ENCODE data around the gene NFIB. TPM values are rescaled to one million over a fixed set of nuclear protein-coding genes. Genes with fewer than 3 reads are reported as not detected.
A peak's percentile ranks its signal among the peaks of the same experiment; 100 is the strongest.

The NFIB gene
- total and polyA plus RNA-seq, 2 donors (not counting 3 experiments of a cell fraction or from before 2014, with no cell fraction given): 26.4 to 174 TPM

GRCh38 chr9:14275331-14275730 lies 38.6 kb downstream of the NFIB start:
- H3K9ac ChIP-seq (replicated peaks; ENCODE audit: extremely low read depth, insufficient read depth, low read length): no peak overlapping the region
- no peak for FAIRE-seq
- peaks cover 87% of the 10 kb centered on the region for H3K4me1 ChIP-seq (ENCODE audit: control insufficient read depth, extremely low read depth, insufficient read depth, low read length)
- peak overlapping the region; percentile 59 for H3K4me2 ChIP-seq (ENCODE audit: insufficient read depth, low read length)
- no peaks in the 10 kb centered on the region for H3K9me1 ChIP-seq (replicated peaks; ENCODE audit: control insufficient read depth, extremely low read depth, insufficient read depth, low read length)
- TF ChIP-seq JUN (IDR thresholded peaks at IDR 0.05; ENCODE audit: borderline replicate concordance, insufficient read depth, insufficient read length, low read depth): no peak
- TF ChIP-seq FOS (IDR thresholded peaks at IDR 0.05; ENCODE audit: borderline replicate concordance, insufficient read depth, low read length): no peak
- TF ChIP-seq POLR2A (IDR thresholded peaks at IDR 0.05; ENCODE audit: low read depth, low read length): no peak
- TF ChIP-seq MYC (IDR thresholded peaks at IDR 0.05; ENCODE audit: low read depth, low read length): no peak
- no peak for TF ChIP-seq CTCF (IDR thresholded peaks at IDR 0.05; ENCODE audit: extremely low read depth in 1 of 2, insufficient read depth in 1 of 2, low read depth in 1 of 2, low read length in 2 of 2)
- TF ChIP-seq MAX (IDR thresholded peaks at IDR 0.05; ENCODE audit: insufficient read depth, insufficient read length): no peak
- TF ChIP-seq GATA2 (IDR thresholded peaks at IDR 0.05; ENCODE audit: insufficient read depth, insufficient read length, low read depth, low read length): no peak
- TF ChIP-seq EZH2 (IDR thresholded peaks at IDR 0.05; ENCODE audit: borderline replicate concordance, low read depth, low read length, severe bottlenecking): no peak
- H4K20me1 ChIP-seq (replicated peaks; ENCODE audit: control insufficient read depth, extremely low read depth, insufficient read depth, low read length): no peaks in the 10 kb centered on the region
- ChIA-PET CTCF (no interaction called here), POLR2A (no interaction called here)
- peak overlapping the region; percentile 82 for H3K27ac ChIP-seq (ENCODE audit: insufficient read depth, low read depth, low read length)
- H3K27me3 ChIP-seq (ENCODE audit: control insufficient read depth in 2 of 2, insufficient read depth in 2 of 2, low read length in 2 of 2): no peaks in the 10 kb centered on the region
- DNase-seq (ENCODE audit: low read depth, low spot score): no peak
- H3K4me3 ChIP-seq (replicated peaks in 1 of 3; ENCODE audit: insufficient read depth in 1 of 3, low read depth in 1 of 3, low read length in 3 of 3): no peak overlapping the region
- dilution Hi-C loops (cut with MboI; ENCODE audit: extremely low pct_ligation_motif_present, low sequenced_read_pairs) (no loop called here), intact Hi-C loops (cut with micrococcal nuclease) (no loop called here)
- H2AFZ ChIP-seq (ENCODE audit: low read depth, low read length): no peak overlapping the region
- BruUV-seq (replicated peaks): no TSS peak
- H3K9me3 ChIP-seq (replicated peaks; ENCODE audit: control insufficient read depth, insufficient read depth, low read length): no peaks in the 10 kb centered on the region
- H3K36me3 ChIP-seq (ENCODE audit: control insufficient read depth in 2 of 2, extremely low read depth in 1 of 2, insufficient read depth in 2 of 2, low read length in 2 of 2): peaks cover 0 to 3% of the 10 kb centered on the region in 2 experiments
- H3K79me2 ChIP-seq (ENCODE audit: control insufficient read depth, insufficient read depth, low read length): peaks cover 92% of the 10 kb centered on the region

Data from endothelial cell of umbilical vein (primary cell).